Measurements from ENCODE around the gene SHROOM3. TPM values are rescaled to one million over a fixed set of nuclear protein-coding genes. Genes with fewer than 3 reads are reported as not detected.

SHROOM3 gene
- total RNA-seq, 1 donor from 2014 or later: 16.2 TPM

DNA sequence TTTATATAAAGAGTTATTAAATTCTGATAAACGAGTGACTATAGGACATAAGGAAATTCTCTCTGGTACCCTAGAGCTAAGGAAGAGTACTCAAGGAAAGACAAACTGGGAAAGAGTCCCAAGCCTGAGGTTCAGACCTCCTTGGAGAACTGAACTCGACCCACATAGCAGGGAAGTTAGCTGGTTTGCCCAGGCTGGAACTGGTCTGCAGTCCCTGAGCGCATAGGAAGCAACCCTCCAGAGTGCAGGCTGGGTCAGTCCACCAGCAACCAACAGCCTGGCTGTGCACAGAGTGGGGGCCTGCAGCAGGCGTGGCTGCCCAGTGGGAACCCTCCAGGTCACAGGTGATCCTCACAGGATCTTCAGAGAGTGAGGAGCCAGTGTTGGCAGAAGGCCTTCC lies 348.8 kb downstream of the SHROOM3 start:
- intact Hi-C loops (cut with micrococcal nuclease): no loop called here
- Histone ChIP-seq H3K9me3 (replicated peaks) (peaks cover under 1% of the 10 kb centered on the region), H3K36me3 (peaks cover 6% of the 10 kb centered on the region), H3K4me3 (no peak overlapping the region), H3K27ac (replicated peaks) (no peak overlapping the region), H3K27me3 (ENCODE audit: low read depth) (no peaks in the 10 kb centered on the region), H3K4me1 (no peaks in the 10 kb centered on the region)
- no peak for DNase-seq
- TF ChIP-seq, protein P1, sequence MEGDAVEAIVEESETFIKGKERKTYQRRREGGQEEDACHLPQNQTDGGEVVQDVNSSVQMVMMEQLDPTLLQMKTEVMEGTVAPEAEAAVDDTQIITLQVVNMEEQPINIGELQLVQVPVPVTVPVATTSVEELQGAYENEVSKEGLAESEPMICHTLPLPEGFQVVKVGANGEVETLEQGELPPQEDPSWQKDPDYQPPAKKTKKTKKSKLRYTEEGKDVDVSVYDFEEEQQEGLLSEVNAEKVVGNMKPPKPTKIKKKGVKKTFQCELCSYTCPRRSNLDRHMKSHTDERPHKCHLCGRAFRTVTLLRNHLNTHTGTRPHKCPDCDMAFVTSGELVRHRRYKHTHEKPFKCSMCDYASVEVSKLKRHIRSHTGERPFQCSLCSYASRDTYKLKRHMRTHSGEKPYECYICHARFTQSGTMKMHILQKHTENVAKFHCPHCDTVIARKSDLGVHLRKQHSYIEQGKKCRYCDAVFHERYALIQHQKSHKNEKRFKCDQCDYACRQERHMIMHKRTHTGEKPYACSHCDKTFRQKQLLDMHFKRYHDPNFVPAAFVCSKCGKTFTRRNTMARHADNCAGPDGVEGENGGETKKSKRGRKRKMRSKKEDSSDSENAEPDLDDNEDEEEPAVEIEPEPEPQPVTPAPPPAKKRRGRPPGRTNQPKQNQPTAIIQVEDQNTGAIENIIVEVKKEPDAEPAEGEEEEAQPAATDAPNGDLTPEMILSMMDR (IDR thresholded peaks at IDR 0.05; ENCODE audit: borderline replicate concordance): no peak

DNA sequence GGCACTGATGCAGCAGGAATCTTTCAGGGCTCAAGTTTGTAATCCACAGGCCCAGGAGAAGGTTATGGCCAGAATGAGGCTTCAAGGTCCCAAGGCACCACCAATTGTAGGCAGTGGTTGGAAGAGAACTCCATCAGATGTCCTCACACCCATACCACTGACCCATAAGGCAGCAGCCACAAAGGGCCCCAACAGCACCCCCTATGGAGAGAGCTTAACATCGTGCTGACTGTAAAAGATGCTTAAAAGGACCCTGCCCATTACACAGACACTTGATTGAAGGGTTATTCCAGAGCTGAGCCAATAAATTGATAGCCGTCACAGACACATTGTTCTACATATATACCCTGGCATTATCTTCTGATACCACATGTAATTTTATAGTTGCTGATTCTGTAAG lies 349.2 kb downstream of the SHROOM3 start:
- H3K9me3 ChIP-seq (replicated peaks): peaks cover 5% of the 10 kb centered on the region
- H3K27me3 ChIP-seq (ENCODE audit: low read depth): no peaks in the 10 kb centered on the region
- H3K4me1 ChIP-seq: no peaks in the 10 kb centered on the region
- no peak overlapping the region for H3K4me3 ChIP-seq
- intact Hi-C loops (cut with micrococcal nuclease): no loop called here
- peaks cover 2% of the 10 kb centered on the region for H3K36me3 ChIP-seq
- TF ChIP-seq, protein P1 (IDR thresholded peaks at IDR 0.05; ENCODE audit: borderline replicate concordance): peak; percentile 11
- H3K27ac ChIP-seq (replicated peaks): no peak overlapping the region
- no peak for DNase-seq

DNA sequence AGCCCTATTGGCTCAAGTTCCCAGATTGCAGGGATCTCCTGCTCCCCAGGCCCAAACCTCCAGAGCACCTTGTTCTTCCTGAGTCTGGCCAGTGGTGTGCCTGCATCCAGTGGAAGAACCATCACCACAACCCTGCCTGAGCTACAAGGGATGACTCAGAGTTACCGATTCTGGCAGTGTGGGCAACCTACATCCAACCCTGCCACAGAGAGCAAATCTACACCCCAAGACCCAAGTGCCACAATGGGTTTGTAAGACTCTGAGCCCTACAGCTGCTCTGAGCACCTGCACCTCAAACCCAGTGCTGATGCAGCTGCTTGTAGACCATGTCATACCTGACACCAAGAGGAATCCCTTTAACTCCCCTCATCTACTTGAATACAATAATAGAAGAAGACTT lies 352.9 kb downstream of the SHROOM3 start:
- intact Hi-C loops (cut with micrococcal nuclease): no loop called here
- Histone ChIP-seq H3K4me3 (no peak overlapping the region), H3K9me3 (replicated peaks) (peaks cover 10% of the 10 kb centered on the region), H3K27ac (replicated peaks) (no peak overlapping the region), H3K36me3 (no peaks in the 10 kb centered on the region), H3K27me3 (ENCODE audit: low read depth) (no peaks in the 10 kb centered on the region), H3K4me1 (no peaks in the 10 kb centered on the region)
- no peak for DNase-seq
- TF ChIP-seq, protein P1 (IDR thresholded peaks at IDR 0.05; ENCODE audit: borderline replicate concordance): no peak

DNA sequence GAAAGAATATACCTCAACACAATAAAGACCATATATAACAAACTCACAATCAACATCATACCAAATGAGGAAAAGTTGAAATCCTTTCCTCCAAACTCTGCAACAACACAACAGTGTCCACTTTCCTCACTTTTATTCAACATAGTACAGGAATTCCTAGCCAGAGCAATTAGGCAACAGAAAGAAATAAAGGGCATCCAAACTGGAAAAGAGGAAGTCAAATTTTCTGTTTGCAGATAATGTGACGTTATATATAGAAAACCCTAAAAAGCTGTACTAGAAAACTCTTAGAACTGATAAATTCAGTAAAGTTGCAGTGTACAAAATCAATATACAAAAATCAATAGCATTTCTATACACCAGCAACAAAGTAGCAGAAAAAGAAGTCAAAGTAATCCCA lies 355.3 kb downstream of the SHROOM3 start:
- intact Hi-C loops (cut with micrococcal nuclease): no loop called here
- TF ChIP-seq, protein P1 (IDR thresholded peaks at IDR 0.05; ENCODE audit: borderline replicate concordance): no peak
- Histone ChIP-seq H3K27ac (replicated peaks) (no peak overlapping the region), H3K36me3 (no peaks in the 10 kb centered on the region), H3K4me1 (no peaks in the 10 kb centered on the region), H3K4me3 (no peak overlapping the region), H3K9me3 (replicated peaks) (peaks cover 10% of the 10 kb centered on the region), H3K27me3 (ENCODE audit: low read depth) (no peaks in the 10 kb centered on the region)
- no peak for DNase-seq

DNA sequence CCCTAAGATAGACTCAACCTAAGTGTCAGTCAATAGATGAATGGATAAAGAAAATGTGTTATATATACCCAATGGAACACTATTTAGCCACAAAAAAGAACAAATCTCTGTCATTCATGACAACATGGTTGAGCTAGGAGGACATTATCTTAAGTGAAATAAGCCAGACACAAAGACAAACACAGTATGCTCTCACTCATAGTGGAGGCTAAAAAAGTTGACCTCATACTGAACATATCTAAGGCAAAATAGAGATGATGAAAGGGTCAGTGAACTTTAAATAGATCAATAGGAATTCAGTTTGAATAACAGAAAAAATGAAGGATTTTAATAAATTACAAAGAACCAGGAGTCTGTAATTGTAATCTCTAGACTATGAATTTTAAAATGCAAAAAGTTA lies 356.4 kb downstream of the SHROOM3 start:
- TF ChIP-seq, protein P1 (IDR thresholded peaks at IDR 0.05; ENCODE audit: borderline replicate concordance): no peak
- H3K36me3 ChIP-seq: no peaks in the 10 kb centered on the region
- no peak for DNase-seq
- no peak overlapping the region for H3K27ac ChIP-seq (replicated peaks)
- peaks cover 10% of the 10 kb centered on the region for H3K9me3 ChIP-seq (replicated peaks)
- no peaks in the 10 kb centered on the region for H3K4me1 ChIP-seq
- no peaks in the 10 kb centered on the region for H3K27me3 ChIP-seq (ENCODE audit: low read depth)
- no peak overlapping the region for H3K4me3 ChIP-seq
- intact Hi-C loops (cut with micrococcal nuclease): no loop called here

DNA sequence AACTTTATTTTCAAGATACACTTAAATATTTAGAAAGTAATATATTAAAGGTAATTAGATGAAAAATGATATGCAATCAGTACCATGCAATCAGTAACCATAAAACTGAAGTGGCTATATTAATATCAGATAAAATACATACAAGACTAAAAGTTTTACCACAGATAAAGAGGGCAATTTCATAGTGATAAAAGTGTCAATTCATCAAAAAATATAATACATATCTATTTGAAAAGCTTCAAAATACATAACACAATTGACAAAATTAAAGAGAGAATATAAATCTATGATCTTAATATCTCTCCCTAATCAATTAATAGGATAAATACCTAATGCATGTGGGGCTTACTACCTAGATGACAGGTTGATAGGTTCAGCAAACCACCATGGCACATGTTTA lies 357.4 kb downstream of the SHROOM3 start:
- H3K36me3 ChIP-seq: no peaks in the 10 kb centered on the region

More for the DNA sequence above, 357.4 kb downstream of the SHROOM3 start:
- H3K9me3 ChIP-seq (replicated peaks): peaks cover 10% of the 10 kb centered on the region
- TF ChIP-seq, protein P1 (IDR thresholded peaks at IDR 0.05; ENCODE audit: borderline replicate concordance): no peak
- no peaks in the 10 kb centered on the region for H3K27me3 ChIP-seq (ENCODE audit: low read depth)
- no peaks in the 10 kb centered on the region for H3K4me1 ChIP-seq
- DNase-seq: no peak
- H3K4me3 ChIP-seq: no peak overlapping the region
- intact Hi-C loops (cut with micrococcal nuclease): no loop called here
- no peak overlapping the region for H3K27ac ChIP-seq (replicated peaks)
